PC-3 (cell line): Measurements from ENCODE around the gene LNX1. TPM values are rescaled to one million over a fixed set of nuclear protein-coding genes. Genes with fewer than 3 reads are reported as not detected.

Source experiments
- ATAC-seq: fragments of 200-7000 bp; cut with Tn5 transposase; 2 replicates; pipeline ENCODE4 v1.9.1; 2020; ENCODE audit warnings: mild to moderate bottlenecking, moderate library complexity
- BruUV-seq: library from RNA; stranded (reverse); fragments of 400-500 nt; replicated peaks from 2 replicates; lab custom pipeline; 2021; lab: Mats Ljungman, UMichigan
- CTCF ChIA-PET: fragments of 300-600 bp; sonication (Branson Sonifier 250); formaldehyde crosslinking; loops from one replicate; lab custom pipeline; 2022; ENCODE audit warnings: antibody characterized with exemption; lab: Charles Lee
- POLR2A ChIA-PET: fragments of 300-600 bp; sonication (Branson Sonifier 250); formaldehyde crosslinking; loops from one replicate; lab custom pipeline; 2022; ENCODE audit warnings: antibody characterized with exemption; ENCODE audit not compliant: unreplicated experiment; lab: Charles Lee
- DNase-seq: peaks from one replicate; pipeline ENCODE4 v3.0.0-alpha.2; 2015
- H2AFZ ChIP-seq: fragments of 300-600 bp; sonication (generic); 2 replicates; pipeline ENCODE4 v1.6.0; 2016; ENCODE audit warnings: antibody characterized with exemption, low read length
- H3F3A ChIP-seq: fragments of 300-600 bp; sonication (generic); one replicate; pipeline ENCODE4 v1.6.0; 2017; ENCODE audit warnings: antibody characterized with exemption, low read length, control low read depth, mild to moderate bottlenecking; ENCODE audit not compliant: unreplicated experiment
- H3K27ac ChIP-seq: fragments of 300-600 bp; sonication (generic); 2 replicates; pipeline ENCODE4 v1.5.1; 2016; ENCODE audit warnings: mild to moderate bottlenecking, low read length
- H3K27me3 ChIP-seq: fragments of 300-600 bp; sonication (generic); 2 replicates; pipeline ENCODE4 v1.6.1; 2016; ENCODE audit warnings: low read length, mixed read lengths
- H3K36me3 ChIP-seq: fragments of 300-600 bp; sonication (generic); 2 replicates; pipeline ENCODE4 v1.6.1; 2016; ENCODE audit warnings: low read depth, mixed run types, low read length, mixed read lengths
- H3K4me1 ChIP-seq: fragments of 300-600 bp; sonication (generic); 2 replicates; pipeline ENCODE4 v1.5.1; 2016; ENCODE audit warnings: low read length; ENCODE audit not compliant: insufficient read depth
- H3K4me2 ChIP-seq: fragments of 300-600 bp; sonication (generic); 2 replicates; pipeline ENCODE4 v1.6.0; 2016; ENCODE audit warnings: low read length
- H3K4me3 ChIP-seq: fragments of 300-600 bp; sonication (generic); 2 replicates; pipeline ENCODE4 v1.5.1; 2016; ENCODE audit warnings: mild to moderate bottlenecking, low read length, mixed read lengths
- H3K79me2 ChIP-seq: fragments of 300-600 bp; sonication (generic); 2 replicates; pipeline ENCODE4 v1.6.1; 2017; ENCODE audit warnings: low read length, mixed read lengths
- H3K9ac ChIP-seq: fragments of 300-600 bp; sonication (generic); 2 replicates; pipeline ENCODE4 v1.6.0; 2016; ENCODE audit warnings: mild to moderate bottlenecking, low read length
- H3K9me2 ChIP-seq: fragments of 300-600 bp; sonication (generic); replicated peaks from 2 replicates; pipeline ENCODE4 v1.6.1; 2016; ENCODE audit warnings: mixed run types, low read length, mixed read lengths
- H3K9me3 ChIP-seq: fragments of 300-600 bp; sonication (generic); 2 replicates; pipeline ENCODE4 v1.6.1; 2016; ENCODE audit warnings: low read length, mixed read lengths
- H4K20me1 ChIP-seq: fragments of 300-600 bp; sonication (generic); 2 replicates; pipeline ENCODE4 v1.6.1; 2016; ENCODE audit warnings: low read length, mixed read lengths
- EZH2 ChIP-seq: fragments of 300-600 bp; sonication (generic); IDR thresholded peaks from one replicate; pipeline ENCODE4 v1.6.1; 2017; ENCODE audit warnings: antibody characterized with exemption, mild to moderate bottlenecking, low read length; ENCODE audit not compliant: unreplicated experiment
- EZH2phosphoT487 ChIP-seq: fragments of 300-600 bp; sonication (generic); IDR thresholded peaks from 2 replicates; pipeline ENCODE4 v1.6.1; 2018; ENCODE audit warnings: mild to moderate bottlenecking, antibody characterized with exemption, low read length, borderline replicate concordance
- intact Hi-C: fragments of 100-400 bp; cut with micrococcal nuclease; formaldehyde crosslinking; loops from 2 replicates; pipeline ENCODE4 v1.9.0; 2023
- total RNA-seq: library from RNA; depleted of rRNA; stranded (reverse); fragments of >200 nt; gene quantifications from 2 replicates; pipeline ENCODE4 v1.2.3, GENCODE V29; 2014
- TF ChIP-seq, protein P1 (sequence below): fragments of 300-600 bp; sonication (generic); conservative IDR thresholded peaks from 2 replicates; pipeline ENCODE4 v1.5.1; 2017; ENCODE audit warnings: antibody characterized with exemption, low read depth, mild to moderate bottlenecking, low read length

The LNX1 gene
- total RNA-seq, 1 experiment from 2014 or later = 2.8 TPM

DNA sequence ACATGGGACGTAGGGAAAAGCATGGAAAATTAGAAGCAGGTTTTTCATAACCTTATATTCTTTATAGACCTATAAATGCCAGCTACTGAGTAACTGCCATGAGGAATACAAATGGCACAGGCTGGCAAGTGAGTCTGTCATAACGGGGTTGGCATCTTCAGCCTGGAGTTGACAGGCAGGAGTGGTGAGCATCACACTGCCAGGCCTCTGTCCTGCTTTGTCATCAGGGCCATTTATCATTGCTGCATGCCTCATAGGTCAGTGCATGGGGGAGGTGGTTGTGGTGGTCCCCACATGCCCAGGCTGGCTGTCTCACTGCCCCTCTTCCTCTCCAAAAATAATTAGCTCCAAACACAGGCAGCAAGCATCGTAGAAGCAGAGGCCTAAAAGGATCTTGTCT is 72.5 kb downstream of the LNX1 start:
- H3K9me2 ChIP-seq = no peaks in the 10 kb centered on the region
- BruUV-seq = no TSS peak
- intact Hi-C loops = no loop called here
- H3K27me3 ChIP-seq = no peaks in the 10 kb centered on the region
- H3K4me3 ChIP-seq = no peak overlapping the region
- H3K27ac ChIP-seq = no peak overlapping the region
- no peaks in the 10 kb centered on the region for H4K20me1 ChIP-seq
- TF ChIP-seq EZH2 (no peak), EZH2phosphoT487 (no peak)
- TF ChIP-seq, protein P1, sequence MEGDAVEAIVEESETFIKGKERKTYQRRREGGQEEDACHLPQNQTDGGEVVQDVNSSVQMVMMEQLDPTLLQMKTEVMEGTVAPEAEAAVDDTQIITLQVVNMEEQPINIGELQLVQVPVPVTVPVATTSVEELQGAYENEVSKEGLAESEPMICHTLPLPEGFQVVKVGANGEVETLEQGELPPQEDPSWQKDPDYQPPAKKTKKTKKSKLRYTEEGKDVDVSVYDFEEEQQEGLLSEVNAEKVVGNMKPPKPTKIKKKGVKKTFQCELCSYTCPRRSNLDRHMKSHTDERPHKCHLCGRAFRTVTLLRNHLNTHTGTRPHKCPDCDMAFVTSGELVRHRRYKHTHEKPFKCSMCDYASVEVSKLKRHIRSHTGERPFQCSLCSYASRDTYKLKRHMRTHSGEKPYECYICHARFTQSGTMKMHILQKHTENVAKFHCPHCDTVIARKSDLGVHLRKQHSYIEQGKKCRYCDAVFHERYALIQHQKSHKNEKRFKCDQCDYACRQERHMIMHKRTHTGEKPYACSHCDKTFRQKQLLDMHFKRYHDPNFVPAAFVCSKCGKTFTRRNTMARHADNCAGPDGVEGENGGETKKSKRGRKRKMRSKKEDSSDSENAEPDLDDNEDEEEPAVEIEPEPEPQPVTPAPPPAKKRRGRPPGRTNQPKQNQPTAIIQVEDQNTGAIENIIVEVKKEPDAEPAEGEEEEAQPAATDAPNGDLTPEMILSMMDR = no peak
- H3K9me3 ChIP-seq = no peaks in the 10 kb centered on the region
- ATAC-seq = no peak
- no peaks in the 10 kb centered on the region for H3K79me2 ChIP-seq
- no peak for DNase-seq
- H3K9ac ChIP-seq = no peak overlapping the region
- POLR2A ChIA-PET = no interaction called here
- H2AFZ ChIP-seq = no peak overlapping the region
- CTCF ChIA-PET = interaction anchor here (0.6 kb wide), 1 partner anchor 607 kb away, joined by 4 read pairs; no protein-coding TSS in a partner anchor
- H3F3A ChIP-seq = no peaks in the 10 kb centered on the region
- H3K4me1 ChIP-seq = no peaks in the 10 kb centered on the region
- no peak overlapping the region for H3K4me2 ChIP-seq
- H3K36me3 ChIP-seq = no peaks in the 10 kb centered on the region

DNA sequence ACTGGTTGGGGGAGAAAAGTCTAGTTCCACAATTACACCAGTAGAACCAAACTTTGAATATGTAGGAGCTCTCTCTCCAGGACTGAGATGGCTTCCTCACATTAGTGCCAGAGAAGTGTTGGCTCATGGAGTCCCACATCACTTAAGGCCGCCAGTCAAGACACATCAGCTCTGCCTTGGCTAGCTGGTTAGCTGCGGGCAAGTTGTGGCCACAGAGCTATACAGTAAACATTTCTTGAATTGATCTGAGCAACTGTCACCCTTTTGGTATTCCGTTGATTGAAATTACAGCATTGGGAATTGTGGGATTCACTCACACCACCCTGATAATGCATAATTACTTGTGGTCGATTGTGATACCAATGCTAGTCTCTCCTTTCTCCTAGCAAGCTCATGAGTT is 76.2 kb downstream of the LNX1 start:
- Histone ChIP-seq H3K9me2 (no peaks in the 10 kb centered on the region), H3K27me3 (no peaks in the 10 kb centered on the region), H3K4me2 (no peak overlapping the region), H3K27ac (no peak overlapping the region), H2AFZ (no peak overlapping the region), H4K20me1 (no peaks in the 10 kb centered on the region), H3K79me2 (no peaks in the 10 kb centered on the region), H3K4me3 (no peak overlapping the region), H3K36me3 (no peaks in the 10 kb centered on the region), H3K9me3 (no peaks in the 10 kb centered on the region), H3K9ac (no peak overlapping the region), H3F3A (no peaks in the 10 kb centered on the region), H3K4me1 (no peaks in the 10 kb centered on the region)
- no TSS peak for BruUV-seq
- POLR2A ChIA-PET = no interaction called here
- ATAC-seq (no peak), DNase-seq (no peak)
- intact Hi-C loops = no loop called here
- CTCF ChIA-PET = no interaction called here
- TF ChIP-seq EZH2 (no peak), EZH2phosphoT487 (no peak)
- TF ChIP-seq, protein P1 = no peak

DNA sequence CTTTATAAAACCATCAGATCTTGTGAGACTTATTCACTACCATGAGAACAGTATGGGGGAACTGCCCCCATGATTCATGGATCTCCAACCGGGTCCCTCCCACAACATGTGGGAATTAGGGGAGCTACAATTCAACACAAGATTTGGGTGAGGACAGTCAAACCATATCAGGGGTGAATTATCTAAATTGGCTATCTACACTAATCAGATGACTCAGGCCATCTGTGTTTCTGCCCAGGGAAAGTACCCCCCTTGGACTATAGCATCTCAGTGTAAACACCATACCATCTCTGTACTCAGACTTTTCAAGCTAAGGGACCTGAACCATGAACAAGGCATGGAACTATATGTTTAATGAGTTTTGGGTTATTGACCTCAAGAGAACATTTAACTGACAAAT is 76.8 kb downstream of the LNX1 start:
- H3K79me2 ChIP-seq = no peaks in the 10 kb centered on the region
- H3K4me3 ChIP-seq = no peak overlapping the region
- H3K4me2 ChIP-seq = no peak overlapping the region
- ChIA-PET POLR2A (no interaction called here), CTCF (no interaction called here)
- DNase-seq (no peak), ATAC-seq (no peak)
- H3K9me3 ChIP-seq = no peaks in the 10 kb centered on the region
- no peaks in the 10 kb centered on the region for H3K4me1 ChIP-seq
- BruUV-seq = no TSS peak
- no peak overlapping the region for H3K9ac ChIP-seq
- intact Hi-C loops = no loop called here
- H3F3A ChIP-seq = no peaks in the 10 kb centered on the region
- TF ChIP-seq EZH2 (no peak), EZH2phosphoT487 (no peak)
- TF ChIP-seq, protein P1 = no peak
- H3K27me3 ChIP-seq = no peaks in the 10 kb centered on the region
- no peaks in the 10 kb centered on the region for H3K9me2 ChIP-seq
- H3K27ac ChIP-seq = no peak overlapping the region
- H4K20me1 ChIP-seq = no peaks in the 10 kb centered on the region
- no peaks in the 10 kb centered on the region for H3K36me3 ChIP-seq
- no peak overlapping the region for H2AFZ ChIP-seq
